GM21786 (cell line): Measurements from ENCODE around the gene TERT.

ENCODE experiments used
- ATAC-seq: cut with Tn5 transposase; IDR thresholded peaks from one replicate; pipeline ENCODE4 v1.9.1; 2021; ENCODE audit not compliant: unreplicated experiment

TERT gene

GRCh38 chr5:1319436-1320256 lies 24.8 kb upstream of the TERT start:
- ATAC-seq: no peak

- ATAC-seq: no peak
Measured at GRCh38 chr5:1318659-1319251, 23.9 kb upstream of the TERT start.

DNA sequence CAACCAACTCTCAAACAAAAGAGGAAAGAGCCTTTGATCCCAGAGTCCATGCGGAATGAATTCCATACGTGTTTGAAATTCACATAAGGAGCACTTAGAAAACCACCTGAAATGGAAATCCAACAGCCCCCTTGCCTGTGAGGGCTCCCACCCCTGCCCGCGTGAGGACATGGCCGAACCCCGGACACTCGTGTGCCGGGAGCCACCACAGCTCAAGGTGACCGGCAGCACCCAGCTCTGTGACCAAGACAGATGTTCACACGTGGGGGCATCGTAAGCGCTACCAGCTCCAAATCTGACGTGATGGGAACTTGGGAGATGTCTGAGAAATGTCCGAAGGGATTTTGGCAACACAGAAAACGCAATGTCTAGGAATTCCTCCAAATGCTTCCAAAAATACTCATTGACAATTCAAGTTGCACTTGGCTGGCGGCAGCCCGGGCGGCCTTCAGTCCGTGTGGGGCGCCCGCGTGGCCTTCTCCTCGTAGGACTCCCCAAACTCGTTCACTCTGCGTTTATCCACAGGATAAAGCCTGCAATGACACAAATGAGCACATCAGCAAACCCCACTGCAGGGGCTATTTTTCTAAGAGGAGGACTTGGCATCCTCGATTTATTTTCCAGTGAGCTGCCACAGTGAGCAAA lies 23.2 kb upstream of the TERT start:
- no peak for ATAC-seq

DNA sequence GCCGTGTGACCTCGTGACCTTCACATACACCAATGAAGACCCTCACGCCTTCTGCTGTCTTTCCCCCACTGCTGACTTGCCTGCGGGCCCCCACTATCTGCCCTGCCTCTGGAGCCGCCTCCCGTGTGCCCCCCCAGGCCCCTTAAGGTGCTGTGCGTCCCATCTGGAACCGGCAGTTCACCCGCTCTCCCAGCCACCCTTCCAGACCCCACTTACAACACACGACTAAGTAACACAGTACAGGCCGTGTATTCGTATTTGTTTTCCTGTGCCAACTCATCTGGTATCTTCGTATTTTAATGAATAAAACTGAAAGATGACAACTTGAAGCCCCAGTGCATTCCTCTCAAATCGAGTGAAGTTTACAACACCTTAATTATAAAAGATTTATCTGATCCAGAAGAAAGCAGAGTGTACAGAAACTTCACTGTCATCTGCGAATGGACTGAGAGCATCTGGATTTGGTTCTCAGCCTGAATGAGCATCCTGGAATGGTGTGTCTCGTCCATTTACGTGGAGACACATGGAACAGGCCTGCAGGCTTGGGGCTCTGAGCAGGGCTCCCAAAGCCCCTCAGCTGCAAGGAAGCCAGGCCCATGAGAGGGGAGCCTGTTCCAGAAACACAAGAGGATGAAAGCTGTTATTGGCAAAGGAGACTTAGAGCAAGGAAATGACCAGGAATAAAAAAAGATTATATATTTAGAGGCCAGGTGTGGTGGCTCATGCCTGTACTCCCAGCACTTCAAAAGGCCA lies 21.9 kb upstream of the TERT start:
- no peak for ATAC-seq

- ATAC-seq: peak; percentile 47
Measured at GRCh38 chr5:1315709-1316587, 21.1 kb upstream of the TERT start.

DNA sequence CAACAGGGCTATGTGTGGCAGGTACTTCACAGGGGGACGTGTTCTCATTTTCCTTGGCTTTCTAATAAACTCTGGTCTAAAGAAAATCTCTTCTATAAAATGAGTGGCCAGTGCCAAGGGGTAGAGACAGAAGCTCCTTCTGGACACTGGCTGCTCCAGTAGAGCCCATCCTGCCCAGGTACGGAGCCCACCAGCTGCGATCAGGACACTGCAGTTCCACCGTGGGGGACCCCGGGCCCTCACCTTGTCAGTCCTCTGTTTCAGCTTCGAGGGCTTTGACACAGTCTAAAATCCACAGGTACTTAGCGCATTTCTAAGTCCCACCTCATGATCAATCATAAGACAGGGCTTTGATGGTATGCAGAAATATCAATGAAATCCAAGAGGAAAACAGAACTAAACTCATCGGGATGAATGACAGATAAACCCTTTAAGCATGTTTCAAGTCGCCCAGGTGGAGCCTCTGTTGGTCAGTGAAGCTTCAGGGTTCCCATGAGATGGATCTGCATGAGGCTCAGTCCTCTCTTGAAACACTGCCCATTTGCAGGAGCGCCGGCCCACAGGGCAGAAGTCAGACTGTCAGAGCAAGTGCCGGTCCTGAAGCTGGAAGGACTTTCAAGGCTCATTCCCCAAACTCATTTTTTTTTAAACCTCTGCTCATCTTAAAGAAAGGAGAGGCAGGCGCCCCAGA lies 20.3 kb upstream of the TERT start:
- no peak for ATAC-seq

DNA sequence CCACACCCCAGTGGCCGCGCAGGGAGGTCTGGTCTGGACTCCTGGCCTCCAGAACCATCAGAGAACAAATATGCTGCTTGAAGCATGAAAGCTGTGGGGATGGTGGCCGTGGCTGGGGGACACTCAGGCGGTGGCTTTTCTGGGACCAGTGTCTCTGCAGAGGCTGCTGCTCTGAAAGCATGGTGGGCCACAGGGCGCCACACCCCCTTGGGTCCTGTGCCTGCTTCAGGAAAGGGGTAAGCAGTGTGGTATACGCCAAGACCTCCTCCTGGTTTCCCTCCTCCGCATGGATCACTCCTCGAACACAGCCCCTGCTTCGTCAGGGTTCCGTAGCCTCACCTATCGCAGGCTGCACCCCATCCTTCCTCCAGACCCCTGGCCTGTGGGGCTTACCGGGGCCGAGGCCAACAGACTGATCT lies 19.7 kb upstream of the TERT start:
- ATAC-seq: no peak

DNA sequence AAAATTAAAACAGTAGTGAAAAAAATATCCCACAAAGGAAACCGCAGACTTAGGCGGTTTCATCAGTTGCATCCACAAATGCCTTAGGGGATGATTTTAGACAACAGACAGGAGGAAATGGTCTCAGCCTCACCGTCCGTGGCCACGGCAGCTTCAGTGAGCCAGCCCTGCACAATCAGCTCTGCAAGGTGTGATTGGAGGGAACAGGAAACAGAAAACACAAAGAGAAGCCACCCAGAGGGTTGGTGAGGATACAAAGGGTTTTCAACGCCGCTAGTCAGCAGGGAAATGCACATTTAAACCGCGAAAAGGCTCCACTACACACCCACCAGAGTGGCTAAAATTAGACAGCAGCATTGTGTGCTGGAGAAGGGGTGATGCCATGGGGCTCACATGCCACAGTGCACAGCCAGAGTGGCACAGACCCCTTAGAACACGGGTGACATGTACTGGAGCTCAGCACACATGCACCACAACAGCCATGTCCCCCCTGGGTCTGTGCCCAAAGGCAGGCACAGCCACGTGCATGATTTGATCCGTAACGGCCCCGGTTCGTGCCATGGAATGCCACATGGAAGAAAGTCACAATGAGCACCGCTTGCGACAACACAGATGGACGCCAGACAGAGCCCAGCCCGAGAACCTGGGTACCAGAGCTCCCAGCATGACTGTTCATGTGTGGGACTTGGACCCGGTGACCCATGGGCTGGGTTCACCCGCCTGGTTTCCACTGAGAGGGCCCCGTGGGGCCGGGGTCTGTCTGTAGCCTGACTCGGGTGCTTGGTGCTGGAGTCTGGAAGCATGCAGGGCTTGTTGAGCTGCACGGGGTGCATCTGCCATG lies 18.3 kb upstream of the TERT start:
- ATAC-seq: peak; percentile 68

GRCh38 chr5:1312206-1312605 lies 17.3 kb upstream of the TERT start:
- no peak for ATAC-seq

GRCh38 chr5:1311439-1312055 lies 16.7 kb upstream of the TERT start:
- no peak for ATAC-seq

DNA sequence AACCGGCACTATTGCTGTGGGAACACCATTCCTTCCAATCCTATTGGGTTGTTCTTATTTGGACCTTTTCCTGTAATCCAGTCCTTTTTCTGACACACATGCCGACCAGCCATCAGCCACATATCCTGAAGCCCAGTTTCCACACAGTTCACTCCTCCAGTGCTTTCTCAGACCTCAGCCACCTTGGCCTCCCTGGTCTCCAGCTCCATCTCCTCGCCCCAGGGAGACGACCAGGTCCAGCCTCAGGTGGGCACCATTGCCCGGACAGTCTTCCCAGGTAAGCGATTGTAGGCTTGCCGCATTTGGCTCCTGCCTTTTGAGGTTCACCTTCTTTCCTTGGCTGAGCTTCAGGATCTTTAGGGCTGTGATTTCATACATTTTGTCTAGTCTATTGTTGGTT lies 15.2 kb upstream of the TERT start:
- no peak for ATAC-seq

- no peak for ATAC-seq
Measured at GRCh38 chr5:1304033-1304432, 9.2 kb upstream of the TERT start.

DNA sequence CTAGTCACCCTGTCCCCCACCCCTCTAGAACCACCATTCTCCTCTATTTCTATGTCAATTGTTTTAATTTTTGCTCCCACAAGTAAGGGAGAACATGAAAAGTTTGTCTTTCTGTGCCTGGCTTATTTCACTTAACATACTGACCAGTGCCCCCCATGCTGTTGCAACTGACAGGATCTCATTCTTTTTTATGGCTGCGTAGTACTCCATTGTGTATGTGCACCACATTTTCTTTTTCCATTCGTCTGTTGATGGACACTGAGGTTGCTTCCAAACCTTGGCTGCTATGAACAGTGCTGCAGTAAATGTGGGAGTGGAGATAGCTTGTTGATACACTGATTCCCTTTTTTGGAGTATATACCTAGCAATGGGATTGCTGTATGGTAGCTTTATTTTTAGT lies 7.4 kb upstream of the TERT start:
- no peak for ATAC-seq

- no peak for ATAC-seq
Measured at GRCh38 chr5:1300581-1301083, 5.8 kb upstream of the TERT start.

- no peak for ATAC-seq
Measured at GRCh38 chr5:1299961-1300360, 5.1 kb upstream of the TERT start.

GRCh38 chr5:1299511-1299850 lies 4.6 kb upstream of the TERT start:
- ATAC-seq: no peak

DNA sequence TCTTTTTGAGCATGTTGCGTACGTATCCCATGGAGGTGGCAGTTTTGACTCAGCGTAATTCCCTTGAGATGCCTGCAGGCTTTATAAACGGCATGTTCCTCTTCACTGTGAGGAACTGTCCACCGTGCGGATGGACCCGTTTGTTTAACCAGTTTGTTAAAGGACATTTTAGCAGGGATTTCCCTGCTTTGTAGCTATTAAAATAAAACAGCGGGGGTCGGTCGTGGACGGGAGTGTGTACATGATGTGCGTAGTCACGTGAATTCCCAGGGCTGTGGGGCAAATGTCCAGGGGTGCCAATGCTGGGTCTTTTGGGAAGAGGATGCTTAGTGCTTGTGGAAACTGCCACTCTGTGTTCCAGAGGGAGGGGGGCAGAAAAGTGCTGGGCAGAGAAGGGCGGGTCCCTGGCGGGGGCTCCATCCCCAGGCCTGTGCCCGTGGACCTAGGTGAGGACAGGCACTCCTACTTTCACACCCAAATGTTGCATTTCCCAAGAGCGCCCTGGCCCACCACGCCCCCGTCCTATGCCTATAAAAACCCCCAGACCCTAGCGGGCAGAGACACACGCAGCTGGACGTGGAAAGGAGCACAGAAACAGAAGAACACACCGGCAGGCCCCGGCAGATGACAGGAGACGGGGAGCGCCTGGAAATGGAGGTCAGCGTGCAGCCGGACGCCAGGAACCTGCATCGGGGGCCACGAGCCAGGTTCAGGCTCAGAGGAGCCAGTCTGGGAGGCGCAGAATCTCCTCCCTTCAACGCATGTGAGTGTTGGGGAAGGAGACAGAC lies 4.0 kb upstream of the TERT start:
- ATAC-seq: no peak

DNA sequence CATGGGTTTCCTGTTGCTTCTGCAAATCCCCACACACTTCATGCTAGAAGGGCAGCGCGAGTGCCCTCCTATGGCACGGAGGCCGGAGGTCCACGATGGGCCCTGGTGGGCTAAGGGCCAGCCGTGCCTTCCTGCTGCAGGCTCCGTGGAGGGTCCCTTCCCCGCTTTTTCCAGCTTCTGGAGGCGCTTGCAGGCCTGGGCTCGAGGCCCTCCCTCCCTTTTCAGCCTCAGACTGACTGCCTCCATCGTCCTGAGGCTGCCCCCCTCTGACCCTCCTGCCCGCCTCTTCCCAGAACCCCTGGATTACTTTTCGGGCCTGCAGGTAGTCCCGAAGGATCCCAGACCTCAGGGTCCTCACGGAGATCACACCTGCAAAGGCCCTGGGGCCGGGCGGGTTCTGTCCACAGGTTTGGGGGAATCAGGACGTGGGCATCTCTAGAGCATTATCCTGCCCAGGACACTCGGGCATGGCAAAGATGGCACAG lies 3.2 kb upstream of the TERT start:
- no peak for ATAC-seq
